ENCODE data around the gene TSACC.

- TF ChIP-seq CTCF (IDR thresholded peaks at IDR 0.05) (no peak), POLR2A (IDR thresholded peaks at IDR 0.05) (no peak)
These were observed 27.4 kb upstream of the TSACC start for GRCh38 chr1:156310962-156311361.

Measured in Peyer's patch (tissue), 4 donors.